A549 (cell line): ENCODE measurements around the gene IPO11. TPM values are rescaled to one million over a fixed set of nuclear protein-coding genes. Genes with fewer than 3 reads are reported as not detected.

ENCODE experiments used
- ATAC-seq, 2 experiments: fragments of 200-7000 bp in 1 of 2; fragments of >200 bp in 1 of 2; cut with Nextera tagmentation in 1 of 2; cut with Tn5 transposase in 1 of 2; 3 replicates each; pipeline versions ENCODE4 v1.8.0 to v1.9.1; 2018 to 2020; ENCODE audit warnings: mild to moderate bottlenecking in 1 of 2, moderate library complexity in 1 of 2
- CTCF ChIA-PET: fragments of 300-600 bp; sonication (Branson Sonifier 250); formaldehyde crosslinking; extraction: SDS; loops from one replicate; lab custom pipeline; 2021; ENCODE audit warnings: antibody characterized with exemption, inconsistent platforms; lab: Yijun Ruan, JAX
- POLR2A ChIA-PET: fragments of 350-600 bp; formaldehyde crosslinking; extraction: SDS; loops from one replicate; lab custom pipeline; 2021; ENCODE audit warnings: antibody characterized with exemption, inconsistent platforms; lab: Yijun Ruan, JAX
- DNase-seq, 2 experiments: peaks; one replicate each; pipeline versions ENCODE4 v3.0.0 to v3.0.0-alpha.2; 2011 to 2016; ENCODE audit warnings: low read depth in 1 of 2, low spot score in 1 of 2
- FAIRE-seq: peaks from 2 replicates; lab custom pipeline; 2011; peaks lifted over from hg19 to GRCh38; lab: Jason Lieb, UNC
- H3K27ac ChIP-seq, 2 experiments: fragments of >200 bp; sonication (Bioruptor Twin); formaldehyde crosslinking; 3 replicates each; pipeline ENCODE4 v1.5.1; 2016 to 2017
- H3K4me1 ChIP-seq: fragments of >200 bp; sonication (Bioruptor Twin); formaldehyde crosslinking; 3 replicates; pipeline ENCODE4 v1.6.1; 2016
- H3K4me2 ChIP-seq: fragments of >200 bp; sonication (Bioruptor Twin); formaldehyde crosslinking; 3 replicates; pipeline ENCODE4 v1.6.1; 2016
- H3K4me3 ChIP-seq: fragments of >200 bp; sonication (Bioruptor Twin); formaldehyde crosslinking; 3 replicates; pipeline ENCODE4 v1.5.1; 2016
- H3K9me3 ChIP-seq: fragments of >200 bp; sonication (Bioruptor Twin); formaldehyde crosslinking; 3 replicates; pipeline ENCODE4 v1.6.1; 2016
- CBX8 ChIP-seq: fragments of 200-600 bp; sonication (generic); IDR thresholded peaks from 2 replicates; pipeline ENCODE4 v1.6.1; 2016
- CEBPB ChIP-seq, 2 experiments: fragments of >200 bp in 1 of 2; sonication (Bioruptor Twin) in 1 of 2; formaldehyde crosslinking in 1 of 2; IDR thresholded peaks; 2 replicates each; pipeline ENCODE4 v1.6.1; 2012 to 2016
- CHD2 ChIP-seq: fragments of 150-350 bp; IDR thresholded peaks from 2 replicates; pipeline ENCODE4 v1.6.1; 2014; ENCODE audit warnings: low read length; ENCODE audit not compliant: partially characterized antibody
- CTCF ChIP-seq: fragments of >200 bp; sonication (Bioruptor Twin); formaldehyde crosslinking; IDR thresholded peaks from 3 replicates; pipeline ENCODE4 v1.5.1; 2016
- EHMT2 ChIP-seq: fragments of 200-600 bp; sonication (generic); IDR thresholded peaks from 2 replicates; pipeline ENCODE4 v1.6.1; 2016; ENCODE audit warnings: antibody characterized with exemption, low read depth, mild to moderate bottlenecking, moderate library complexity
- FOXS1 ChIP-seq: fragments of 250-450 bp; sonication (Bioruptor Pico); IDR thresholded peaks from 2 replicates; pipeline ENCODE4 v1.5.0; 2020; ENCODE audit warnings: mild to moderate bottlenecking, moderate library complexity
- HMGXB4 ChIP-seq: fragments of 250-450 bp; sonication (Bioruptor Pico); IDR thresholded peaks from 2 replicates; pipeline ENCODE4 v1.5.0; 2021; ENCODE audit warnings: mild to moderate bottlenecking, moderate library complexity, borderline replicate concordance
- JUNB ChIP-seq: fragments of >200 bp; sonication (Bioruptor Twin); formaldehyde crosslinking; IDR thresholded peaks from 2 replicates; pipeline ENCODE4 v1.6.1; 2016
- MAFK ChIP-seq: fragments of 450-650 bp; IDR thresholded peaks from 2 replicates; pipeline ENCODE4 v1.6.1; 2014; ENCODE audit not compliant: partially characterized antibody
- PBX3 ChIP-seq: IDR thresholded peaks from 2 replicates; pipeline ENCODE4 v1.6.1; 2012
- PHF8 ChIP-seq: fragments of 200-600 bp; sonication (generic); IDR thresholded peaks from 2 replicates; pipeline ENCODE4 v1.6.1; 2016; ENCODE audit warnings: low read depth, mild to moderate bottlenecking, antibody characterized with exemption, moderate library complexity, borderline replicate concordance
- POLR2A ChIP-seq: IDR thresholded peaks from 2 replicates; pipeline ENCODE4 v1.6.1; 2012; ENCODE audit warnings: mild to moderate bottlenecking, low read length
- RAD21 ChIP-seq, 2 experiments: fragments of >200 bp in 1 of 2; sonication (Bioruptor Twin) in 1 of 2; formaldehyde crosslinking in 1 of 2; IDR thresholded peaks in 1 of 2; conservative IDR thresholded peaks in 1 of 2; 2 replicates in 1 of 2; 3 replicates in 1 of 2; pipeline ENCODE4 v1.6.1; 2012 to 2018; ENCODE audit warnings: inconsistent platforms in 1 of 2
- RARB ChIP-seq: fragments of 250-450 bp; sonication (Bioruptor Pico); IDR thresholded peaks from 2 replicates; pipeline ENCODE4 v1.8.0; 2021; ENCODE audit warnings: mild to moderate bottlenecking, moderate library complexity
- RFX5 ChIP-seq: fragments of 450-650 bp; IDR thresholded peaks from 2 replicates; pipeline ENCODE4 v1.7.1; 2014; ENCODE audit warnings: antibody characterized with exemption, mild to moderate bottlenecking, moderate library complexity
- RNF2 ChIP-seq: fragments of 200-600 bp; sonication (generic); IDR thresholded peaks from 2 replicates; pipeline ENCODE4 v1.6.1; 2016; ENCODE audit warnings: low read depth, mild to moderate bottlenecking, antibody characterized with exemption, moderate library complexity, borderline replicate concordance
- USF2 ChIP-seq: fragments of 450-650 bp; IDR thresholded peaks from 2 replicates; pipeline ENCODE4 v1.6.1; 2014; ENCODE audit warnings: antibody characterized with exemption
- ZFP36 ChIP-seq: fragments of 450-650 bp; IDR thresholded peaks from 2 replicates; pipeline ENCODE4 v1.6.1; 2014; ENCODE audit warnings: borderline replicate concordance; ENCODE audit not compliant: partially characterized antibody
- ZNF302 ChIP-seq: fragments of 250-450 bp; sonication (Bioruptor Pico); IDR thresholded peaks from 2 replicates; pipeline ENCODE4 v1.9.0; 2021; ENCODE audit warnings: inconsistent platforms, mild to moderate bottlenecking, moderate library complexity
- WGBS: methylation state at CpG from one replicate; pipeline ENCODE4 v1.1.6; 2017; ENCODE audit errors: missing lambda C conversion rate; 5-methylcytosine and 5-hydroxymethylcytosine counted together
- polyA plus RNA-seq, 4 experiments: library from polyadenylated mRNA; depleted of rRNA in 3 of 4; stranded (reverse); fragments of >200 nt; fragmentation: RNase III in 1 of 4; extraction: RNeasy Plus Mini Kit Qiagen cat#74134 plus additional on column Dnase treatment in 1 of 4; gene quantifications; 2 replicates in 3 of 4; 3 replicates in 1 of 4; pipeline ENCODE4 v1.2.3, GENCODE V29; 2011 to 2017
- TF ChIP-seq, protein P1 (sequence below): fragments of 250-450 bp; sonication (Bioruptor Pico); IDR thresholded peaks from 2 replicates; pipeline ENCODE4 v1.5.0; 2020; ENCODE audit warnings: low read depth, mild to moderate bottlenecking, moderate library complexity

The IPO11 gene
- polyA plus RNA-seq, 2 of the 4 experiments (the other 2 are of a cell fraction): 20.7 to 33.0 TPM

DNA sequence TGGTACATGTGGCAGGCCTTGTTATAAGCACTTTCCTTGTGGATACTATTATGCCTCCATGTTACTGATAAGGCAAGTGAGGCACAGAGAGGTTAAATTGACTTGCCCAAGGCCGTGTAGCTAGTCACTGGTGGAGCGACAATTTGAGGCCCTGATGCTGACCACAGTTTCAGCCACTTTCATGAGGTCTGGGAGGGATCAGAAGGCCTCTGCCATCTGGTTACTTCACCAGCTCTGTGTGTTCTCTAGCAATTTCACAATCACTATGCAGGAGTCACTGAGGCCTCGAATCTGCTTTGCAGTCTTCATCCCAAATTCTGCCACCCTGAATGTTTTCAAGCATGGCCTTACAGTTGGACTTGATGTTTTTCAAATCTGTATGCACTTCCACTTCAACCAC is 175.2 kb downstream of the IPO11 start:
- H3K27ac ChIP-seq: no peak overlapping the region
- H3K9me3 ChIP-seq: no peaks in the 10 kb centered on the region
- H3K4me2 ChIP-seq: no peak overlapping the region
- H3K4me1 ChIP-seq: peaks cover 4% of the 10 kb centered on the region; the same call in 1 of the 3 replicates
- ATAC-seq (no peak), DNase-seq (no peak), FAIRE-seq (no peak)
- ChIA-PET CTCF (no interaction called here), POLR2A (no interaction called here)
- H3K4me3 ChIP-seq: no peak overlapping the region
- WGBS: 81% methylated on average over 3 of the region's 3 CpGs
- TF ChIP-seq PBX3: no peak
- no peak for TF ChIP-seq RNF2
- TF ChIP-seq, protein P1, sequence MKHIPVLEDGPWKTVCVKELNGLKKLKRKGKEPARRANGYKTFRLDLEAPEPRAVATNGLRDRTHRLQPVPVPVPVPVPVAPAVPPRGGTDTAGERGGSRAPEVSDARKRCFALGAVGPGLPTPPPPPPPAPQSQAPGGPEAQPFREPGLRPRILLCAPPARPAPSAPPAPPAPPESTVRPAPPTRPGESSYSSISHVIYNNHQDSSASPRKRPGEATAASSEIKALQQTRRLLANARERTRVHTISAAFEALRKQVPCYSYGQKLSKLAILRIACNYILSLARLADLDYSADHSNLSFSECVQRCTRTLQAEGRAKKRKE (CRISPR knock-in tag): no peak
- TF ChIP-seq CBX8: no peak
- TF ChIP-seq FOXS1 (CRISPR knock-in tag): no peak

GRCh38 chr5:62588668-62589067 is 176.1 kb downstream of the IPO11 start:
- H3K4me1 ChIP-seq: peaks cover 11% of the 10 kb centered on the region; the same call in 2 of the 3 replicates
- no peak overlapping the region for H3K4me2 ChIP-seq
- no peak for ATAC-seq
- FAIRE-seq: no peak
- POLR2A ChIA-PET: no interaction called here
- CTCF ChIA-PET: no interaction called here
- no peak overlapping the region for H3K4me3 ChIP-seq
- DNase-seq: no peak
- H3K27ac ChIP-seq: no peak overlapping the region
- no peak for TF ChIP-seq PHF8
- TF ChIP-seq RAD21 (conservative IDR thresholded peaks at IDR 0.05 in 1 of 2, IDR thresholded peaks at IDR 0.05 in 1 of 2): no peak
- TF ChIP-seq RFX5: no peak
- no peak for TF ChIP-seq HMGXB4 (CRISPR knock-in tag)
- no peak for TF ChIP-seq RARB (CRISPR knock-in tag)
- no peak for TF ChIP-seq ZNF302 (CRISPR knock-in tag)
- no peak for TF ChIP-seq USF2
- no peak for TF ChIP-seq CTCF
- TF ChIP-seq EHMT2: no peak
- no peak for TF ChIP-seq POLR2A
- no peak for TF ChIP-seq CHD2
- no peak for TF ChIP-seq CEBPB (IDR thresholded peaks at IDR 0.05)
- no peak for TF ChIP-seq JUNB
- TF ChIP-seq ZFP36: no peak
- TF ChIP-seq MAFK: no peak
- no peak for TF ChIP-seq RNF2
- WGBS: 88% methylated on average over 4 of the region's 4 CpGs
- no peaks in the 10 kb centered on the region for H3K9me3 ChIP-seq
